Fibroblast of pulmonary artery (primary cell): ENCODE data around the gene CLDND2.

ENCODE experiments used
- DNase-seq: peaks from one replicate; pipeline ENCODE4 v3.0.0-alpha.2; 2010; ENCODE audit warnings: low read depth
- H3K4me3 ChIP-seq: replicated peaks from 2 replicates; pipeline ENCODE4 v1.5.1; 2011; ENCODE audit warnings: low read depth, mild to moderate bottlenecking, control low read depth, low read length, moderate library complexity
- CTCF ChIP-seq: IDR thresholded peaks from 2 replicates; pipeline ENCODE4 v1.5.1; 2011; ENCODE audit warnings: mild to moderate bottlenecking, control low read depth, low read length, inconsistent platforms; ENCODE audit errors: missing control alignments

CLDND2 gene

GRCh38 chr19:51320280-51320657 lies 48.5 kb downstream of the CLDND2 start:
- TF ChIP-seq CTCF = no peak
- DNase-seq = no peak

GRCh38 chr19:51319649-51320279 lies 49.0 kb downstream of the CLDND2 start:
- TF ChIP-seq CTCF = no peak
- no peak for DNase-seq

More at GRCh38 chr19:51320280-51320657, 48.5 kb downstream of the CLDND2 start:
- H3K4me3 ChIP-seq = no peak overlapping the region

GRCh38 chr19:51318687-51319648 lies 49.8 kb downstream of the CLDND2 start:
- no peak overlapping the region for H3K4me3 ChIP-seq
- TF ChIP-seq CTCF = no peak
- DNase-seq = no peak

More at GRCh38 chr19:51319649-51320279, 49.0 kb downstream of the CLDND2 start:
- no peak overlapping the region for H3K4me3 ChIP-seq

DNA sequence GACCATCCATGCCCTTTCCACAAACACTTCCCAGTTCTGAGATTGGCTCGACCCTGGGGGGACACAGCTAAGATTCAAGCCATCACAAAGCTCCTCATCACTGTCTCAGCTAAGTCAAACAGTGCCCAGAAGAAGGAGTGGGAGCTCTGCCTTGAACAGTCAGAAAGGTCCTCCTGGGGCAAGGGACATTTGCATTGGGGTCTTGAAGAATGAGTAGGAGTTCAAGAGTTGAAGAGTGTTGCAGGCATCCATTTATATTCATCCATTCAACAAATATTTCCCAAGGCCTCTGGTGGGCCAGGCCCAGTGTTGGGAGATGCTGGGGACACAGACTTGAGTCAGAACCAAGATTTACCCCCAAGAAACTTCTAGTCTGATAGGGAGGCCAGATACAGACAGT lies 50.8 kb downstream of the CLDND2 start:
- TF ChIP-seq CTCF = no peak

GRCh38 chr19:51317376-51317775 lies 51.4 kb downstream of the CLDND2 start:
- no peak for DNase-seq
- TF ChIP-seq CTCF = no peak

More for the DNA sequence above, 50.8 kb downstream of the CLDND2 start:
- no peak overlapping the region for H3K4me3 ChIP-seq
- no peak for DNase-seq

More at GRCh38 chr19:51317376-51317775, 51.4 kb downstream of the CLDND2 start:
- no peak overlapping the region for H3K4me3 ChIP-seq
